OCI-LY1 (cell line): Measurements from ENCODE around the gene INTS3.

Source experiments
- H2AFZ ChIP-seq: fragments of 200-600 bp; sonication (generic), shearing (Covaris generic); 2 replicates; pipeline ENCODE4 v1.6.0; 2014; ENCODE audit warnings: antibody characterized with exemption, mild to moderate bottlenecking, low read length
- H3F3A ChIP-seq: fragments of 200-600 bp; sonication (generic), shearing (Covaris generic); 2 replicates; pipeline ENCODE4 v1.6.0; 2014; ENCODE audit warnings: mild to moderate bottlenecking, antibody characterized with exemption, low read length, moderate library complexity; ENCODE audit not compliant: insufficient read depth
- H3K27ac ChIP-seq: fragments of 200-600 bp; sonication (generic); 2 replicates; pipeline ENCODE4 v1.5.1; 2014; ENCODE audit warnings: low read length, mixed run types, mild to moderate bottlenecking, low read depth; ENCODE audit not compliant: poor library complexity, severe bottlenecking
- H3K27me3 ChIP-seq: fragments of 200-600 bp; sonication (generic); 2 replicates; pipeline ENCODE4 v1.6.0; 2014; ENCODE audit warnings: antibody characterized with exemption, mild to moderate bottlenecking, low read length, moderate library complexity; ENCODE audit not compliant: insufficient read depth
- H3K36me3 ChIP-seq: fragments of 200-600 bp; sonication (generic); 2 replicates; pipeline ENCODE4 v1.6.1; 2014; ENCODE audit warnings: mild to moderate bottlenecking, antibody characterized with exemption, low read length, moderate library complexity, mixed read lengths; ENCODE audit not compliant: insufficient read depth
- H3K4me1 ChIP-seq: fragments of 200-600 bp; sonication (generic); 2 replicates; pipeline ENCODE4 v1.5.1; 2014; ENCODE audit warnings: mild to moderate bottlenecking, low read length, moderate library complexity; ENCODE audit not compliant: insufficient read depth, severe bottlenecking
- H3K4me2 ChIP-seq: fragments of 200-600 bp; sonication (generic), shearing (Covaris generic); 2 replicates; pipeline ENCODE4 v1.6.1; 2014; ENCODE audit warnings: low read length
- H3K4me3 ChIP-seq: fragments of 200-600 bp; sonication (generic); 2 replicates; pipeline ENCODE4 v1.5.1; 2014; ENCODE audit warnings: low read length, low read depth, mild to moderate bottlenecking, mixed read lengths; ENCODE audit not compliant: poor library complexity, severe bottlenecking
- H3K79me2 ChIP-seq: fragments of 200-600 bp; shearing (Covaris generic); 2 replicates; pipeline ENCODE4 v1.6.1; 2016; ENCODE audit warnings: mixed run types, low read length, mixed read lengths; ENCODE audit not compliant: insufficient read depth
- H3K9ac ChIP-seq: fragments of 200-600 bp; sonication (generic), shearing (Covaris generic); 2 replicates; pipeline ENCODE4 v1.6.1; 2014; ENCODE audit warnings: mild to moderate bottlenecking, low read length, mixed read lengths
- H3K9me2 ChIP-seq: fragments of 200-600 bp; sonication (generic), shearing (Covaris generic); 2 replicates; pipeline ENCODE4 v1.6.1; 2014; ENCODE audit warnings: low read depth, mild to moderate bottlenecking, low read length, mixed read lengths
- H3K9me3 ChIP-seq: fragments of 200-600 bp; shearing (Covaris generic); 2 replicates; pipeline ENCODE4 v1.6.1; 2014; ENCODE audit warnings: low read length, mixed read lengths
- H4K20me1 ChIP-seq: fragments of 200-600 bp; sonication (generic), shearing (Covaris generic); 2 replicates; pipeline ENCODE4 v1.6.0; 2016; ENCODE audit warnings: mild to moderate bottlenecking, low read length; ENCODE audit not compliant: insufficient read depth
- CTCF ChIP-seq: fragments of 200-600 bp; sonication (generic), shearing (Covaris generic); IDR thresholded peaks from 2 replicates; pipeline ENCODE4 v1.5.1; 2017; ENCODE audit warnings: mild to moderate bottlenecking, antibody characterized with exemption, low read length, moderate library complexity, mixed read lengths
- EZH2 ChIP-seq: fragments of 200-600 bp; sonication (generic), shearing (Covaris generic); IDR thresholded peaks from 2 replicates; pipeline ENCODE4 v1.8.0; 2017; ENCODE audit warnings: borderline replicate concordance, mixed run types, mild to moderate bottlenecking, antibody characterized with exemption, low read length, moderate library complexity, mixed read lengths

INTS3 gene

DNA sequence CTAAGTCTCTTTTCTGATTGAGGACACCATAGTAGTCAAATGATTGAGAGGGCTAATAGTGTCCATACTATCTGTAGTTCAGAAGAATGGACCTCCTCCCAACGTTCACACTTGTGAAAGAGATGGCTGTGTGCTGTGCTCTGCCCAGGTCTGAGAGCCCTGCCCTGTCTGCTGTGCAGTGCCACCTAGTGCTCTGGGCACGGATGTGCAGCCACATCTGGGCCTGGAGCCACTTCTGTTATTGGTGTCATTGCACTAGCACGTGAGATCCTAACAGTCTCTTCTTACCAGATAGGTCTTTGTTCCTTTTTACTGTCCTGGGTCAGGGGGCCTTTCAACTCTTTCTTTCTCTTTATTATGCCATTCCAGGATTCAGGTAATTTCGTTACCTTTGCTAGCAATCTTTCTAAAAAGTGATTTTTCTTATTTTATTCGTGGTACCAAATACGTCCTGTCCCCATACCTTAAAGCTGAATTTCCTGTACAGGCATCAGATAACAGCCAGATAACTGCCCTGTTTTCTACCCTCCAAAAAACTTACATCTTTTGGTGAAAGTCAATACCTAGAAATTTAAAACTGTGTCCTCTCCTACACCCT lies 21.7 kb downstream of the INTS3 start:
- Histone ChIP-seq H3K27ac (no peak overlapping the region), H3K9me3 (no peaks in the 10 kb centered on the region), H3K4me1 (no peaks in the 10 kb centered on the region), H3K36me3 (peaks cover 81% of the 10 kb centered on the region), H3K9me2 (no peaks in the 10 kb centered on the region), H2AFZ (no peak overlapping the region), H3K4me3 (no peak overlapping the region), H4K20me1 (no peaks in the 10 kb centered on the region), H3K79me2 (no peaks in the 10 kb centered on the region), H3K4me2 (no peak overlapping the region), H3K27me3 (no peaks in the 10 kb centered on the region), H3K9ac (no peak overlapping the region), H3F3A (no peaks in the 10 kb centered on the region)
- peak; percentile 95 for TF ChIP-seq CTCF
- no peak for TF ChIP-seq EZH2

GRCh38 chr1:153750026-153750995 lies 22.5 kb downstream of the INTS3 start:
- no peaks in the 10 kb centered on the region for H3K4me1 ChIP-seq
- H2AFZ ChIP-seq = no peak overlapping the region
- H3K36me3 ChIP-seq = peaks cover 86% of the 10 kb centered on the region
- no peak overlapping the region for H3K27ac ChIP-seq
- H3K9ac ChIP-seq = no peak overlapping the region
- no peak for TF ChIP-seq EZH2
- no peak for TF ChIP-seq CTCF
- no peak overlapping the region for H3K4me2 ChIP-seq
- H3K9me2 ChIP-seq = no peaks in the 10 kb centered on the region
- H3K9me3 ChIP-seq = no peaks in the 10 kb centered on the region
- H3F3A ChIP-seq = no peaks in the 10 kb centered on the region
- H3K79me2 ChIP-seq = no peaks in the 10 kb centered on the region
- H3K27me3 ChIP-seq = no peaks in the 10 kb centered on the region
- no peaks in the 10 kb centered on the region for H4K20me1 ChIP-seq
- no peak overlapping the region for H3K4me3 ChIP-seq

GRCh38 chr1:153752072-153752471 lies 24.2 kb downstream of the INTS3 start:
- H3K79me2 ChIP-seq = no peaks in the 10 kb centered on the region
- TF ChIP-seq CTCF (no peak), EZH2 (no peak)
- no peaks in the 10 kb centered on the region for H3F3A ChIP-seq
- H3K27me3 ChIP-seq = no peaks in the 10 kb centered on the region
- no peak overlapping the region for H3K4me2 ChIP-seq
- H3K4me1 ChIP-seq = no peaks in the 10 kb centered on the region
- no peak overlapping the region for H3K27ac ChIP-seq
- no peaks in the 10 kb centered on the region for H4K20me1 ChIP-seq
- peaks cover 86% of the 10 kb centered on the region for H3K36me3 ChIP-seq
- no peaks in the 10 kb centered on the region for H3K9me3 ChIP-seq
- H3K9ac ChIP-seq = no peak overlapping the region
- no peak overlapping the region for H3K4me3 ChIP-seq
- H2AFZ ChIP-seq = no peak overlapping the region
- H3K9me2 ChIP-seq = no peaks in the 10 kb centered on the region
